CD4-positive, CD25-positive, alpha-beta regulatory T cell (primary cell): Measurements from ENCODE around the gene MEIS2. TPM values are rescaled to one million over a fixed set of nuclear protein-coding genes. Genes with fewer than 3 reads are reported as not detected.

ENCODE experiments used
- ATAC-seq, 2 donors: fragments of 150-1000 bp; cut with Tn5 transposase; one replicate each; pipeline ENCODE4 v1.10.0; 2021; ENCODE audit warnings: low read depth in 2 of 2, moderate number of reproducible peaks in 2 of 2, moderate library complexity in 1 of 2
- DNase-seq, 3 donors: peaks; one replicate each; pipeline versions ENCODE4 v3.0.0 to v3.0.0-alpha.2; 2012 to 2022; ENCODE audit warnings: mixed read lengths in 1 of 3
- H3K27ac ChIP-seq: one replicate; pipeline ENCODE4 v1.7.0; 2013; ENCODE audit warnings: mild to moderate bottlenecking, low read length; ENCODE audit not compliant: insufficient read depth, poor library complexity, severe bottlenecking
- H3K27me3 ChIP-seq: one replicate; pipeline ENCODE4 v1.7.0; 2013; ENCODE audit warnings: low read length; ENCODE audit not compliant: control insufficient read depth, insufficient read depth
- H3K36me3 ChIP-seq: one replicate; pipeline ENCODE4 v1.7.0; 2013; ENCODE audit warnings: mild to moderate bottlenecking, low read length, moderate library complexity; ENCODE audit not compliant: control insufficient read depth, insufficient read depth
- H3K4me1 ChIP-seq: 2 replicates; pipeline ENCODE4 v1.7.0; 2013; ENCODE audit warnings: mild to moderate bottlenecking, low read length; ENCODE audit not compliant: insufficient read depth, control insufficient read depth, poor library complexity, severe bottlenecking
- H3K4me3 ChIP-seq: one replicate; pipeline ENCODE4 v1.7.0; 2013; ENCODE audit warnings: low read depth, mild to moderate bottlenecking, low read length, moderate library complexity
- H3K9me3 ChIP-seq, 2 experiments: 1 replicate in 1 of 2; 2 replicates in 1 of 2; pipeline ENCODE4 v1.7.0; 2013; ENCODE audit warnings: low read length in 2 of 2, mild to moderate bottlenecking in 1 of 2, moderate library complexity in 1 of 2; ENCODE audit not compliant: control insufficient read depth in 2 of 2
- H3K27ac Mint-ChIP-seq, 3 donors: one replicate each; pipeline ENCODE4 v1.8.0; 2020 to 2022; ENCODE audit warnings: mild to moderate bottlenecking in 3 of 3, mixed read lengths in 3 of 3, moderate library complexity in 2 of 3
- H3K27me3 Mint-ChIP-seq: one replicate; pipeline ENCODE4 v1.8.0; 2022; ENCODE audit warnings: mild to moderate bottlenecking, mixed read lengths
- H3K36me3 Mint-ChIP-seq: one replicate; pipeline ENCODE4 v1.8.0; 2020; ENCODE audit warnings: mixed read lengths
- H3K4me1 Mint-ChIP-seq, 4 donors: one replicate each; pipeline ENCODE4 v1.8.0; 2020 to 2022; ENCODE audit warnings: mixed read lengths in 4 of 4, mild to moderate bottlenecking in 1 of 4
- H3K4me3 Mint-ChIP-seq, 4 donors: one replicate each; pipeline ENCODE4 v1.8.0; 2020 to 2022; ENCODE audit warnings: mild to moderate bottlenecking in 4 of 4, mixed read lengths in 4 of 4, moderate library complexity in 3 of 4
- H3K9me3 Mint-ChIP-seq, 7 donors: one replicate each; pipeline ENCODE4 v1.8.0; 2020 to 2022; ENCODE audit warnings: mixed read lengths in 7 of 7, mild to moderate bottlenecking in 3 of 7, moderate library complexity in 2 of 7
- polyA plus RNA-seq, 4 donors: library from polyadenylated mRNA; unstranded; fragments of 300-500 nt; fragmentation: Illumina TruSeq; gene quantifications; one replicate each; pipeline ENCODE4 v1.2.3, GENCODE V29; 2021
- total RNA-seq: library from RNA; stranded (reverse); gene quantifications from one replicate; pipeline ENCODE4 v1.2.3, GENCODE V29; 2022

The MEIS2 gene
- total and polyA plus RNA-seq, 5 donors from 2014 or later, result not detected

DNA sequence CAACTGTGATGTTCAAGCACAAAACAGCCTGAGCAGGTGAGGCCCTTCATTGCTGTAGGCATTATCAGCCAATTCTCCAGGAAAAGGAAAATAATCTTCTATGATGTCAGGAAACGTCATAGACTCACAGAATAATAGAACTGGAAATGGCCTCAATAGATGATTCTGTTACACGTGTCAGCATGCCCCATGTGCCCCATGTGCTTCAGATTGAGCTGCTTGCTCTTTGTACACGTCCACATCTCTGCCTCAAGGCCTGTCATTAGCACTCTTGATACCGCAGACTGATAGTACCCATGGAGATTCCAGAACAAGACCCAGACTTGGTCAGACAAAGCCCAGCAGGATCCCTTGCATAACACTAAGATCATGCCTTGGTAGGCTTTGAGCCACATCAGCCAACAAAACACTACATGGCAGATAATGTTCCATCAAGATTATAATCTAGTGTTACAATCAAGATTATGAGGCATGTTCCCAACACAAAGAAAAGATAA, 95.9 kb downstream of the MEIS2 start:
- Histone ChIP-seq H3K4me1 (no peaks in the 10 kb centered on the region), H3K36me3 (no peaks in the 10 kb centered on the region), H3K9me3 (no peaks in the 10 kb centered on the region), H3K27ac (no peak overlapping the region), H3K4me3 (no peak overlapping the region), H3K27me3 (no peaks in the 10 kb centered on the region)
- no peak overlapping the region for H3K27ac Mint-ChIP-seq
- ATAC-seq, result no peak
- H3K4me3 Mint-ChIP-seq, result no peak overlapping the region
- no peaks in the 10 kb centered on the region for H3K27me3 Mint-ChIP-seq
- H3K9me3 Mint-ChIP-seq, result peaks cover 0 to 7% (median 4%) of the 10 kb centered on the region in 7 donors
- no peaks in the 10 kb centered on the region for H3K4me1 Mint-ChIP-seq
- no peaks in the 10 kb centered on the region for H3K36me3 Mint-ChIP-seq
- DNase-seq, result no peak

DNA sequence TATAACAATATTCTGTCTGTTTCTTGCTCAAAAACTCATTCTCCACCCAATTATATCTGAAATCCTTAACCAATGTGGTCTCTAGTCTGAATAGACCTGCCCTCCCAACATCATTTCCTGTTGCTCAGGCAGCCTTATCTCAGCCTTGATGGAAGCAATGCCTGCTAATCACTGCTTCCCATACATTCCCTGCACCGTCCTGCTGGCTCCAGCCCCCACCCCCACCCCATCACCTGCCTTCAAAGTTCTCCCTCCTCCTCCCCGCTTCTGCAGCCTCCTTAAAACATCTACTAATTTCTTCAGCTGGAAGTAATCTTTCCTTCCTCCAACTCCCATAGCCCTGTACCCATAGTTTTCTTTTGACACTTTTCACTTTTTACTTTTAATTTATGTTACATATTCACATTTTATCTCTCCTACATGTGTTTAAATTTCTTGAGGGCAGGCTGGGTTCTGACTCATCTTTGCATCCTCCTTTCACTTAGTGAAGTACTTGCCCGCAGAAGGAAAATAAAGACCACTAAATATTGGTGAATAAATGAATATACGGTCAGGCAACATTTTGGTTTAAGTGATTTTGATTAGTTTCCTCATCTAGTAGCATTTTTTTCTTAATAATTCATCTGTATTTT, 98.2 kb downstream of the MEIS2 start:
- ATAC-seq (no peak), DNase-seq (no peak)
- no peaks in the 10 kb centered on the region for H3K36me3 ChIP-seq
- Mint-ChIP-seq H3K27ac (no peak overlapping the region), H3K9me3 (peaks cover 0 to 7% (median 2%) of the 10 kb centered on the region in 7 donors), H3K4me1 (no peaks in the 10 kb centered on the region), H3K36me3 (no peaks in the 10 kb centered on the region), H3K4me3 (no peak overlapping the region), H3K27me3 (no peaks in the 10 kb centered on the region)
- H3K27me3 ChIP-seq, result no peaks in the 10 kb centered on the region
- no peak overlapping the region for H3K4me3 ChIP-seq
- no peaks in the 10 kb centered on the region for H3K9me3 ChIP-seq
- no peak overlapping the region for H3K27ac ChIP-seq
- no peaks in the 10 kb centered on the region for H3K4me1 ChIP-seq

DNA sequence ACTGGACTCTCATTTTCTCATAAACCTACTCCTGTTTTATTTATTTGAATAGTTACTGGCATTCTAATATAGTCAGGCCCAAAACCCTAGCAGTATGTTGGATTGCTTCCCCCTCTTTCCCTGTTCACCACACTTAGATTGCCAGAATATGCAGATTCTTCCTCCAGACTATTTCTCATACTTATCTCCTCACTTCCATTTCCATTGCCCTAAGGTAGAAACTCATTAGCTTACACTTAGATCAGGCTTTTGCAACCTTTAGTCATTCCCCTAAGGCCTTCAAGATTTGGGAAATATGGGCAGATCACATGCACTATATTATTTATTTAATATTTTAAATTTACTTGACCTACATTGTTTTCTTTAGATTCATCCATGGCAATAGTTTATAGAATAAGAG, 98.9 kb downstream of the MEIS2 start:
- Mint-ChIP-seq H3K36me3 (no peaks in the 10 kb centered on the region), H3K4me1 (no peaks in the 10 kb centered on the region), H3K4me3 (no peak overlapping the region), H3K9me3 (peaks cover 0 to 5% (median 2%) of the 10 kb centered on the region in 7 donors), H3K27ac (no peak overlapping the region), H3K27me3 (no peaks in the 10 kb centered on the region)
- no peak overlapping the region for H3K27ac ChIP-seq
- no peak overlapping the region for H3K4me3 ChIP-seq
- no peaks in the 10 kb centered on the region for H3K9me3 ChIP-seq
- ATAC-seq (no peak), DNase-seq (no peak)
- no peaks in the 10 kb centered on the region for H3K4me1 ChIP-seq
- H3K36me3 ChIP-seq, result no peaks in the 10 kb centered on the region
- H3K27me3 ChIP-seq, result no peaks in the 10 kb centered on the region

DNA sequence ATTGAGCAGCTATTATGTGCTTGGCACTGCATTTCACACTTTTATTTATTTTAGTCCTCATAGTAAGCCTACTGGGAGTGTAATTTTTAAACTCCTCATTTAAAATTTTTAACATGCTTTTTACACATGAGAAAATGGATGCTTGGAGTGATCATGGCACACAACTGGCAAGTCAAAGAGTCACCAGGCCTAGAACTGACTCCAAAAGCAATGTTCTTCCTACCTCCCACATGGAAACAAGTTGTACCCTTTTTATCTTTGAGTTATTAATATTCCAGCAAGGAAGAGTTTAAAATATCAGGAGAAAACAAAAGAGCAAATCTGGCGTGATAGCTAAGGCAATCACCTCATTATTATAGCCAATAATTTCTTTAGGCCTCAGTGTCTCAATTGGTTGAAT, 100.6 kb downstream of the MEIS2 start:
- H3K27ac ChIP-seq, result no peak overlapping the region
- DNase-seq (no peak), ATAC-seq (no peak)
- H3K4me1 ChIP-seq, result no peaks in the 10 kb centered on the region
- Mint-ChIP-seq H3K9me3 (peaks cover 0 to 5% (median 2%) of the 10 kb centered on the region in 7 donors), H3K4me3 (no peak overlapping the region), H3K4me1 (no peaks in the 10 kb centered on the region), H3K27me3 (no peaks in the 10 kb centered on the region), H3K27ac (no peak overlapping the region), H3K36me3 (no peaks in the 10 kb centered on the region)
- no peak overlapping the region for H3K4me3 ChIP-seq
- no peaks in the 10 kb centered on the region for H3K27me3 ChIP-seq
- H3K9me3 ChIP-seq, result no peaks in the 10 kb centered on the region
- H3K36me3 ChIP-seq, result no peaks in the 10 kb centered on the region

DNA sequence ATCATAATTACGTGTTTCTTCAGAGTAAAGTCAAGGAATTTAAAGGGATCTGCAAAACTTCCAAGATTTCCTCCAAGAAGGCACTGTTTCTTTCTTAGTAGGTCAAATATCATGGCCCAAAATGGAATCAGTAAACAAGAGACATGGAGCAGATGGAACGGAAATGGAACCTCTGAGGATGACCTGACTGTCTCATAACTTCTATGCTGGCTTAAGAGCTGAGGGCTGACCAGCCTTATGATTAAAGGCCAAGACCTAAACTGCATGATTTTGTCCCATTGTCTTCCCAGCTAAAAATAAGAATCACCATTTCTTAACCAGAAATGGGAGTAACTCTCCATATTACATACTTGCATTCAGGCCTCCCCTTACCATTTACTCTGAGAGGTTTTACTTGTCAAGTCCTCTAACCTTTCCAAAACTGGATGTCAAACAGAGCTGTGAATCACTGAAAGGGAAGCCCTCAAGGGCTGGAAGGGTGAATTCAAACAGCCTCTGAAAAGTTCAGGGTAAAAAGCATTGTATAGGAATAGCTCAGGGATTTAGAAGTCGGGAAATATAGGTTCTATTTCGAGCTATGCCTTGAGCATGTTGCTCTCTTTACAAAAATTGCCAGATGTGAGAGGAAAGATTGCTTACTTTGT, 103.7 kb downstream of the MEIS2 start:
- no peaks in the 10 kb centered on the region for H3K36me3 Mint-ChIP-seq
- Histone ChIP-seq H3K4me1 (no peaks in the 10 kb centered on the region), H3K36me3 (no peaks in the 10 kb centered on the region), H3K27ac (no peak overlapping the region), H3K27me3 (no peaks in the 10 kb centered on the region), H3K9me3 (no peaks in the 10 kb centered on the region), H3K4me3 (no peak overlapping the region)
- ATAC-seq, result no peak
- H3K27me3 Mint-ChIP-seq, result no peaks in the 10 kb centered on the region
- no peak for DNase-seq
- H3K4me3 Mint-ChIP-seq, result no peak overlapping the region
- H3K27ac Mint-ChIP-seq, result no peak overlapping the region
- peaks cover 0 to 5% (median 2%) of the 10 kb centered on the region in 7 donors for H3K9me3 Mint-ChIP-seq
- H3K4me1 Mint-ChIP-seq, result no peaks in the 10 kb centered on the region

DNA sequence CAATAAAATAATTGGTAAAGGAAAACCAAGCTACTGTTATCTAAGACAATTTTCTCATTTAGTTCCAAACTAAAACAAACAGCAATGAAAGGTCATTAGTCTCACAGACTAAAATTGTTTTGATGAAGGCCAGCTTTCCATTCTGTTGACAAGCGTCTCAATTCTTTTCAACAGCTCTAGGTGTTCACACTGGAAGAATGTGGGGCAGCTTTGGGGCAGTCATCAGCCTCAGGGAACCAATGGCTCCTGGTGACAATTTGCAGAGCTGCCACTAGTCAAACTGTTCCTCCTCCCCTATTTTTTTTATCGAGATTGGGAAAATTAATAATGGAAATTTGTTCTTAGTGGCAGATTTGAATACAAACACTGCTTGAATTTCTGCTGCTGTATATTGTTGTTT, 104.2 kb downstream of the MEIS2 start:
- H3K9me3 ChIP-seq, result no peaks in the 10 kb centered on the region
- no peaks in the 10 kb centered on the region for H3K4me1 ChIP-seq
- Mint-ChIP-seq H3K36me3 (no peaks in the 10 kb centered on the region), H3K4me3 (no peak overlapping the region), H3K9me3 (peaks cover 0 to 5% (median 0%) of the 10 kb centered on the region in 7 donors), H3K27ac (no peak overlapping the region), H3K4me1 (no peaks in the 10 kb centered on the region), H3K27me3 (no peaks in the 10 kb centered on the region)
- ATAC-seq (no peak), DNase-seq (no peak)
- no peaks in the 10 kb centered on the region for H3K36me3 ChIP-seq
- H3K27me3 ChIP-seq, result no peaks in the 10 kb centered on the region
- no peak overlapping the region for H3K27ac ChIP-seq
- no peak overlapping the region for H3K4me3 ChIP-seq

DNA sequence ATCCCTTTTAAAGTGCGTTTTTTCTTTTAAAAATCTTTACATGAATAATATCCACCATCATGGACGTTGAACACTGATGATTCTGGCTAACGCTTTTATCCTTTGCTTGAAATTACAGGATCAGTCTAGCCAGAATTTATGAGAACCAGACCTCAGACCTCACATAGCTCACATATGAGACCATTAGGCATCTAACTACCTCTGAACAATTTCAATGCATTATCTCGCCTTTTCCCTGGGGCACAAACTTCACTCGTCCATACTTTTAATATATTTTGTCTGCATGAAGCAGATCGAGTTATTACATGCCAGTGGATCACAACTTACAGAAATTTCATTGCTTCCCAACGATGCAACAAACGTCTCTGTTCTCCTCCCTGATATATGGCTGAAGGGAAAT, 105.6 kb downstream of the MEIS2 start:
- H3K4me3 ChIP-seq, result no peak overlapping the region
- Mint-ChIP-seq H3K36me3 (no peaks in the 10 kb centered on the region), H3K27ac (no peak overlapping the region), H3K9me3 (no peaks in the 10 kb centered on the region), H3K4me3 (no peak overlapping the region), H3K27me3 (no peaks in the 10 kb centered on the region), H3K4me1 (no peaks in the 10 kb centered on the region)
- no peaks in the 10 kb centered on the region for H3K36me3 ChIP-seq
- no peak overlapping the region for H3K27ac ChIP-seq
- H3K9me3 ChIP-seq, result no peaks in the 10 kb centered on the region
- no peak for ATAC-seq
- DNase-seq, result no peak
- no peaks in the 10 kb centered on the region for H3K27me3 ChIP-seq
- no peaks in the 10 kb centered on the region for H3K4me1 ChIP-seq

DNA sequence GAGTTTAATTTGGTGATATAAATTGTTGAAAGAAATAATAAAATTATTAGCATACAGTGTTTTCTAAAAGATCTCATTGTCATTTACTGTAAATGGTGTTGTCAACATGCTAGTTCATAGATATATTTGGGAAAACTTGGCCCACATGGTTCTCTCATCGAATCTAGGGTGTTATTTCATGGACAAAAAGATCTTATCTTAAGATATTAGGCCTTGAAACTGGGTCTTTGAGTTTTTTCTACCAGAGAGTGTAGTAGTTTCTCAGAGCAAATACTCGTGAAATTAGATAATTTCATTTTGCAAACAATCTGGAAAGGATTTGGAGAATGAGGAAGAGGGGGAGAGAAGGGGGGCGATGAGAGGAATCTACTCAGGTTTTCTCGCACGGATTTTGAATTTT, 107.9 kb downstream of the MEIS2 start:
- no peaks in the 10 kb centered on the region for H3K27me3 Mint-ChIP-seq
- H3K4me3 Mint-ChIP-seq, result no peak overlapping the region
- no peaks in the 10 kb centered on the region for H3K27me3 ChIP-seq
- H3K27ac Mint-ChIP-seq, result no peak overlapping the region
- no peaks in the 10 kb centered on the region for H3K9me3 ChIP-seq
- DNase-seq (no peak), ATAC-seq (no peak)
- H3K4me1 ChIP-seq, result no peaks in the 10 kb centered on the region
- no peak overlapping the region for H3K4me3 ChIP-seq
- peaks cover 0 to 2% (median 0%) of the 10 kb centered on the region in 7 donors for H3K9me3 Mint-ChIP-seq
- H3K4me1 Mint-ChIP-seq, result no peaks in the 10 kb centered on the region
- H3K36me3 Mint-ChIP-seq, result no peaks in the 10 kb centered on the region
- no peak overlapping the region for H3K27ac ChIP-seq
- no peaks in the 10 kb centered on the region for H3K36me3 ChIP-seq
